Measurements from ENCODE around the gene ZNF618. TPM values are rescaled to one million over a fixed set of nuclear protein-coding genes. Genes with fewer than 3 reads are reported as not detected.

The ZNF618 gene
- total RNA-seq: 10.4 and 13.2 TPM in 2 replicates

DNA sequence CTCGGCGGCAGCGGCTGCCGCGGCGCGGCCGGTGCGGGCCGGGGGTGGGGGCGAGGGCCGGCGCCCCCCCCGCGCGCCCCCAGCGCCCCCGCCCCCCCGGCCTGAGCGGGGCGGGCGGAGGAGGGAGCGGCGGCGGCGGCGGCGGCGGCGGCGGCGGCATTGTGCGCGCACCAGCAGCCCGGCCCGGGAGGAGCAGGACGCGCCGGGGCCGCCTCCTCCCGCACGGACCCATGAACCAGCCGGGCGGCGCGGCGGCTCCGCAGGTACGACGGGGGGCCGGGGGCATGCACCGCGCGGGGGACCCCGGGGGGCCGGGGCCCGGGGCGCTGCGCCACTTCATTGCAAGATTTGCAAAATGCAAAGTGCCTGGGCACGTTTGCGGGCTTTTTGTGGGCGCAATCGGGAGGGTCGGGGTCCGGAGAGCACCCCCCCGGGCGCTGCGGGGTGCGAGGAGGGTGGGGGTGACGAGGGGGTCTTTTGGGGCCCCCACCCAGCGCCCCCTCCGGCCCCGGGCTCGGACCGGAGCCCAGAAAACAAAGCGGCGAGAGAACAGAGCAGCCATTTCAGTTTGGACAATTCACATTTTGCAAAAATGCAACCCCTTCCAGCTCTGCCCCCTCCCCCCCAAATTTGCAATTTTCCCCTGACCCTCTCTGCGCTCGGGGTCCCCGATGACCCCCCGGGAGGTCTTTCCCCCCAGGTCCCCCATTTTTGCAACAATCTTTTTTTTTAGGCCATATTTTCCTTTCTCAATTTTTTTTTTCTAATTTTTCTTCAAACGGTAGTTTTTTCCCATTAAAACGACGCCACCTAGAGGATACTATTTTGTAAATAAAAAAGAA is at the start of gene ZNF618:
Gene ZNF618, plus strand, starts transcription at position 159 of the 842 bp plus-strand sequence. Its CDS starts 72 bp downstream, at position 231.

GRCh38 chr9:114078021-114078780 is 202.1 kb downstream of the ZNF618 start, which contains the start of gene AMBP:
Gene AMBP (minus strand): TSS chr9:114078300. CDS start chr9:114078209, 91 bp downstream.

GRCh38 chr9:114098936-114099668 is 223.0 kb downstream of the ZNF618 start, which contains the start of gene KIF12:
Gene KIF12 (minus strand): TSS chr9:114099292. CDS start chr9:114099276, 16 bp downstream.

Other genes starting within 250 kb of the ZNF618 start
- gene AMBP, start 202.0 kb downstream of the ZNF618 start, total RNA-seq: not detected in 2 replicates
- gene KIF12, start 223.0 kb downstream of the ZNF618 start, total RNA-seq: not detected in 2 replicates

Measured in smooth muscle cell of the pulmonary artery (primary cell).